ENCODE results near the gene RPL37.
A peak's percentile ranks its signal among the peaks of the same experiment; 100 is the strongest.

The RPL37 gene

GRCh38 chr5:40813698-40814281 lies 21.2 kb downstream of the RPL37 start:
- ChIA-PET CTCF (no interaction called here), POLR2A (ENCODE audit: low non-redundant PET) (no interaction called here)
- no peak for TF ChIP-seq CTCF (conservative IDR thresholded peaks at IDR 0.05; ENCODE audit: low read depth)
- DNase-seq (ENCODE audit: low spot score) = no peak
- H3K27ac ChIP-seq = no peak overlapping the region

- no peak for TF ChIP-seq CTCF (conservative IDR thresholded peaks at IDR 0.05; ENCODE audit: low read depth)
- ChIA-PET CTCF (no interaction called here), POLR2A (ENCODE audit: low non-redundant PET) (no interaction called here)
- H3K27ac ChIP-seq = no peak overlapping the region
- DNase-seq (ENCODE audit: low spot score) = no peak
Observed at GRCh38 chr5:40812125-40812524, 22.9 kb downstream of the RPL37 start.

- ChIA-PET CTCF (interaction anchor here (0.5 kb wide), 1 partner anchor 1962 kb away, joined by 4 read pairs; no protein-coding TSS in a partner anchor), POLR2A (ENCODE audit: low non-redundant PET) (no interaction called here)
- TF ChIP-seq CTCF (conservative IDR thresholded peaks at IDR 0.05; ENCODE audit: low read depth) = no peak
- DNase-seq (ENCODE audit: low spot score) = no peak
- H3K27ac ChIP-seq = no peak overlapping the region
Observed at GRCh38 chr5:40801771-40802562, 33.1 kb downstream of the RPL37 start.

GRCh38 chr5:40799258-40799657 lies 35.8 kb downstream of the RPL37 start:
- POLR2A ChIA-PET (ENCODE audit: low non-redundant PET) = interaction anchor here (0.6 kb wide), 4 partner anchors 12 to 1394 kb away, joined by 3 to 8 read pairs (median 5); no protein-coding TSS in a partner anchor
- H3K27ac ChIP-seq = no peak overlapping the region
- DNase-seq (ENCODE audit: low spot score) = no peak
- no peak for TF ChIP-seq CTCF (conservative IDR thresholded peaks at IDR 0.05; ENCODE audit: low read depth)
- CTCF ChIA-PET = interaction anchor here (0.6 to 0.7 kb wide), 2 partner anchors 9 to 246 kb away, joined by 3 read pairs; no protein-coding TSS in a partner anchor

DNA sequence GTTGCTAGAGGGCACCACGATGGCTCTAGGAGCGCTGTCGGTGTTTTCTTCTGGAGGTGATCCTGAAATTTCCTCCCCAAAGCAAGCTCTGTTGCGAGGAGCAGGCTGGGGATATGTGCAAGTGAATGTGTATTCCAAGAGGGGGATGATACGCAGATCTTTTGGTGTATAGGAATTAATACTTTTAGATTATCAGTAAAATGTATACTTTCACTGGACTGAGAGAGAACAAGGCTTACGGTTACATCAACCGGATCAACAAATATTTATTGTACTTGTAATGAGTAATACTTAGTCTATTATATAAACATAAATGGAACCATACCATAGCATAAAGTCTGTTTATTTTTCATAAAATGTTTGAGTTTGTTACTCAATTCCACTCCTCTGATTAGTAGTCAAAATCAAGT lies 36.2 kb downstream of the RPL37 start:
- no peak for TF ChIP-seq CTCF (conservative IDR thresholded peaks at IDR 0.05; ENCODE audit: low read depth)
- ChIA-PET CTCF (interaction anchor here (0.6 to 0.7 kb wide), 3 partner anchors 10 to 245 kb away, joined by 3 read pairs; no protein-coding TSS in a partner anchor), POLR2A (ENCODE audit: low non-redundant PET) (interaction anchor here (0.6 kb wide), 4 partner anchors 12 to 1394 kb away, joined by 3 to 8 read pairs (median 5); no protein-coding TSS in a partner anchor)
- DNase-seq (ENCODE audit: low spot score) = no peak
- peak overlapping the region; percentile 95 for H3K27ac ChIP-seq

GRCh38 chr5:40798012-40798800 lies 36.8 kb downstream of the RPL37 start, which contains the start of gene PRKAA1:
TSS of gene PRKAA1 (minus strand) at chr5:40798374. CDS start at chr5:40798189, 185 bp downstream.
- POLR2A ChIA-PET (ENCODE audit: low non-redundant PET) = interaction anchor here (0.6 kb wide), 3 partner anchors 11 to 1393 kb away, joined by 4 to 8 read pairs (median 6); no protein-coding TSS in a partner anchor
- peak; percentile 93 for DNase-seq (ENCODE audit: low spot score)
- CTCF ChIA-PET = interaction anchor here (0.6 to 0.7 kb wide), 6 partner anchors 10 to 244 kb away, joined by 3 to 5 read pairs (median 3); no protein-coding TSS in a partner anchor
- peak; percentile 80 for TF ChIP-seq CTCF (conservative IDR thresholded peaks at IDR 0.05; ENCODE audit: low read depth)
- peak within 1 kb of the TSS; percentile 95 for H3K27ac ChIP-seq

Measured in RWPE1 (cell line).